ENCODE data around the gene MNT. TPM values are rescaled to one million over a fixed set of nuclear protein-coding genes. Genes with fewer than 3 reads are reported as not detected.

MNT gene
- total RNA-seq, 1 donor from 2014 or later: 32.6 TPM

DNA sequence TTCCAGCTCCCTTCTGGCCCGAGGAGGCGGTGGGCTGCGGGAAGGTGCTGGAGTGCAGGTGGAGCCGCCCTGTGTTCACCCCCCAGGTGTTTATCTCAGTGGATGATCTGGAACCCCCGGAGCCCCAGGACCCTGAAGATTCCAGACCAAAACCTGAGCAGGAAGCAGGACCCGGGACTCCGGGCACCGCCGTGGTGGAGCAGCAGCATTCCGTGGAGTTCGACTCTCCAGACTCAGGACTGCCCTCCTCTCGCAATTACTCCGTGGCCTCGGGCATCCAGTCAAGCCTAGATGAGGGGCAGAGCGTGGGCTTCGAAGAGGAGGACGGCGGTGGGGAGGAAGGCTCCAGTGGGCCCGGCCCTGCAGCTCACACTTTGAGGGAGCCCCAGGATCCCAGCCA is 25.5 kb downstream of the MNT start:
- intact Hi-C loops (cut with DNase I): no loop called here
- Histone ChIP-seq H3K27ac (no peak overlapping the region), H3K36me3 (peaks cover 98% of the 10 kb centered on the region), H3K4me3 (no peak overlapping the region), H3K9me3 (no peaks in the 10 kb centered on the region), H3K4me1 (no peaks in the 10 kb centered on the region), H3K27me3 (ENCODE audit: low read depth) (no peaks in the 10 kb centered on the region)
- ATAC-seq (no peak), DNase-seq (no peak)
- no peak for TF ChIP-seq CTCF (IDR thresholded peaks at IDR 0.05)

DNA sequence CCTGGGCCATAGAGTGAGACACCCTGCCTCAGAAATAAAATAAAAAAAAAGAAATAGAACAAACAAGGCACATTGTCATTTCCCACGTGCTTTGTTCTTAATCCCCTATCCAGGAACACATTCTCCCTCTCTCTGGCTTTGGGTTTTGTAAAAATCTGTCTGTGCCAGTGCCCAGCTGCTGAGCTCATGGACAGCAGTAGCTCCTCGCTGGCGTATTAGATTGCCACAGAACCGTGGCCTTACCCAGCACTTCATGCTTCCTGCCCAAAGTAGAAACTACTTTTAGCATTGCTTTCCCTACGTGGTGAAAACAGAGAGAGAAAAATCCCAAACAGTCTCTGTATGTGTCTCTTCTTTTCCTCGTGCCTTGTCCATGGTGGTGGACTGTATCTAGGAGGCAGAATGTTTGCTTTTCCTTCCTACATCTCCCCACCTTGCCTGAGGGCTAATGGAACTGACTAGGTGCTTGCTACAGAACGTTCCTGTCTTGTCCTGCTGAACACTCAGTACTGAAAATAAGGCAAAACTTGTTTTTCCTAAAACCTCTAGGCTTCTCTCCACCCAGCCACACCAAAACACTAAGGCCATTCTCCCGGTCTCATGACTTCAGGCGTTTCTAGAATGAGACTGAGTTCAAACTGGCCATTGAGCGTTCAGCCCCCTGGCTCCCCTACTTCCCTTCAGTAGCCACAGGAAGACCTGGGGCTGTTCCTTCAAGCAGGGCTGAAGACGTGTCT is 26.1 kb downstream of the MNT start:
- DNase-seq: no peak
- H3K27ac ChIP-seq: no peak overlapping the region
- no peaks in the 10 kb centered on the region for H3K27me3 ChIP-seq (ENCODE audit: low read depth)
- ATAC-seq: no peak
- H3K36me3 ChIP-seq: peaks cover 95% of the 10 kb centered on the region
- intact Hi-C loops (cut with DNase I): no loop called here
- no peak for TF ChIP-seq CTCF (IDR thresholded peaks at IDR 0.05)
- no peak overlapping the region for H3K4me3 ChIP-seq
- H3K9me3 ChIP-seq: no peaks in the 10 kb centered on the region
- H3K4me1 ChIP-seq: no peaks in the 10 kb centered on the region

DNA sequence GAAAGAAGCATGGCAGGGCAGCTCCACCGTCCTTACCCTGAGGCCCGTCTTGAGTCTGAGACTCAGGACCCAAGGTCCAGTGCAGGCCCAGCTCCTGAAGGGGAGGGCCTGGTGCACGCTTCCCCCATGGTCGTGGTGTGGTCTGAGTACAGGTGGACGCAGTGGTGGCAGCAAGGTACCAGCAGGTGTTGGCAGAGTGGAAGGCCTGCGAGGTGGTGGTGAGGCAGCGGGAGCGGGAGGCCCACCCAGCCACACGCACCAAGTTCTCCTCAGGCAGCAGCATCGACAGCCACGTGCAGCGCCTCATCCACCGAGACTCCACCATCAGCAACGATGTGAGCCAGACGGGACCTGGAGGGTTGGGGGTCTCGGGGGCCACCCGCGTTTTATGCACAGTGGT is 27.7 kb downstream of the MNT start:
- H3K36me3 ChIP-seq: peaks cover 79% of the 10 kb centered on the region
- DNase-seq: no peak
- no peak for ATAC-seq

DNA sequence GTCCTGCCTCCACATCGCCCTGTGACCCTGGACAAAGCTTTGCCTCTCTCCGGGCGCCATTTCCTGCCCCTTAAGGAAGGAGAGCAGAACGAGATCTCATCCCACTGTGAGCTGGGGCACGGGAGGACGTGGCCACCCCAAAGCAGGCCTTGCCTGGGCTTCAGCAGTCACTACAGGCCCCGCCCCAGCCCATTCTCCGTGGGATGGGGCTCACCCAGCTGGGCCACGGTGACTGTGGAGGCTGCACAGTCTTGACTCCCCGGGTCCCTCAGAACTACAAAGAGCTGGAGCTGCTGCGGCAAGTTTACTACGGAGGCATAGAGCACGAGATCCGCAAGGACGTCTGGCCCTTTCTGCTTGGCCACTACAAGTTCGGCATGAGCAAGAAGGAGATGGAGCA is 28.2 kb downstream of the MNT start:
- no peak overlapping the region for H3K27ac ChIP-seq
- no peaks in the 10 kb centered on the region for H3K4me1 ChIP-seq
- no peak overlapping the region for H3K4me3 ChIP-seq
- H3K36me3 ChIP-seq: peaks cover 74% of the 10 kb centered on the region
- no peak for DNase-seq
- intact Hi-C loops (cut with DNase I): no loop called here
- H3K27me3 ChIP-seq (ENCODE audit: low read depth): no peaks in the 10 kb centered on the region
- TF ChIP-seq CTCF (IDR thresholded peaks at IDR 0.05): no peak
- H3K9me3 ChIP-seq: no peaks in the 10 kb centered on the region
- ATAC-seq: no peak

More for the DNA sequence above, 27.7 kb downstream of the MNT start:
- no peaks in the 10 kb centered on the region for H3K27me3 ChIP-seq (ENCODE audit: low read depth)
- no peak overlapping the region for H3K27ac ChIP-seq
- no peaks in the 10 kb centered on the region for H3K4me1 ChIP-seq
- intact Hi-C loops (cut with DNase I): no loop called here
- no peak overlapping the region for H3K4me3 ChIP-seq
- no peak for TF ChIP-seq CTCF (IDR thresholded peaks at IDR 0.05)
- no peaks in the 10 kb centered on the region for H3K9me3 ChIP-seq

- DNase-seq: no peak
- no peak overlapping the region for H3K27ac ChIP-seq
- H3K27me3 ChIP-seq (ENCODE audit: low read depth): no peaks in the 10 kb centered on the region
- no peaks in the 10 kb centered on the region for H3K9me3 ChIP-seq
- H3K4me3 ChIP-seq: no peak overlapping the region
- no peaks in the 10 kb centered on the region for H3K4me1 ChIP-seq
- peaks cover 71% of the 10 kb centered on the region for H3K36me3 ChIP-seq
- intact Hi-C loops (cut with DNase I): no loop called here
- no peak for TF ChIP-seq CTCF (IDR thresholded peaks at IDR 0.05)
- no peak for ATAC-seq
These were observed 28.7 kb downstream of the MNT start for GRCh38 chr17:2372180-2372579.
